ENCODE results near the gene GRIN2D.

GRIN2D gene

DNA sequence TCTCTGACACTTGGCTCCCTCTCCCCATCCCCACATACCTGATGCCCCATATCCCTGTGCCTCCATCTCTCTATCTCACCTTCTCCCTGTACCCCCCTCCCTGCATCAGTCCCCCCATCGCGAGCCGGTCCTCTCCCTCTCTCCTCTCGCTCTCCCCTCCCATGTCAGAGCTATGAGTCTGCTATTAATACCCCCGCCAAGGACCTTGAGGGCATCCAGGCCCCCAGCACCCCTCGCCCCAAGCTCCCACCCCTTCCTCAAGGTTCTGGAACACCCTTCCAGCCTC, 1.6 kb downstream of the GRIN2D start:
- ChIA-PET POLR2A (interaction anchor here (1.2 kb wide), 1 partner anchor 12 kb away, joined by 3 read pairs; no protein-coding TSS in a partner anchor), CTCF (interaction anchor here (0.7 kb wide), 1 partner anchor 56 kb away, joined by 5 read pairs; no protein-coding TSS in a partner anchor)
- TF ChIP-seq FOXA1 (IDR thresholded peaks at IDR 0.05) (no peak), NFRKB (IDR thresholded peaks at IDR 0.05) (no peak), SP1 (IDR thresholded peaks at IDR 0.05) (no peak), ELF4 (IDR thresholded peaks at IDR 0.05) (no peak), SUZ12 (IDR thresholded peaks at IDR 0.05) (no peak), FOXM1 (IDR thresholded peaks at IDR 0.05; ENCODE audit: borderline replicate concordance) (no peak), FOXK2 (IDR thresholded peaks at IDR 0.05) (no peak), ARNT (IDR thresholded peaks at IDR 0.05) (no peak), LEF1 (IDR thresholded peaks at IDR 0.05; ENCODE audit: borderline replicate concordance) (no peak), CTBP1 (IDR thresholded peaks at IDR 0.05; ENCODE audit: borderline replicate concordance) (no peak), L3MBTL2 (conservative IDR thresholded peaks at IDR 0.05) (no peak), ZNF384 (IDR thresholded peaks at IDR 0.05) (no peak), TARDBP (IDR thresholded peaks at IDR 0.05) (no peak)
- DNase-seq (ENCODE audit: extremely low spot score), result no peak

DNA sequence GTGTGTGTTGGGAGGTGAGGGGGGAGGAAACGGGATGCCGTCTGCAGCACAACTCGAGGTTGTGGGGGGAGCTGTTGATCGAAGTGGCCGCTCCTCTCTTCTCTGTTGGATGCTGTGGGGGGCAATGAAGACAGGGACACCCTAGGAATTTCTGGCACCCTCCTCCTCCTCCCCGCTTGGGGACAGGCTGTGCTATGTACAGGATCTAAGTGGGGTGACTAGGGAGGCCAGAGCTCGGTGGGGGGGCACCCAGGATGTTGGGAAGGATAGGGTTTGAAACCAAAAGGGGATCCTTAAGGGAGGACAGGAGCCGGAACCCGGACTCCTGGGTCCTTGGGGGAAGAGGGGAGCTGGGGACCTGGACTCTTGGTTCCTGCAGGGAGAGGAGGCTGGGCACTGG, 2.0 kb downstream of the GRIN2D start:
- POLR2A ChIA-PET, result interaction anchor here (0.9 kb wide), 1 partner anchor 50 kb away, joined by 3 read pairs; the partner anchor contains the start of gene GRWD1
- TF ChIP-seq FOXM1 (IDR thresholded peaks at IDR 0.05; ENCODE audit: borderline replicate concordance) (no peak), SP1 (IDR thresholded peaks at IDR 0.05) (no peak), ZNF384 (IDR thresholded peaks at IDR 0.05) (no peak), NFRKB (IDR thresholded peaks at IDR 0.05) (no peak), TARDBP (IDR thresholded peaks at IDR 0.05) (no peak), CTBP1 (IDR thresholded peaks at IDR 0.05; ENCODE audit: borderline replicate concordance) (no peak), FOXA1 (IDR thresholded peaks at IDR 0.05) (no peak), HDGF (IDR thresholded peaks at IDR 0.05; ENCODE audit: borderline replicate concordance) (no peak), L3MBTL2 (conservative IDR thresholded peaks at IDR 0.05) (no peak), PKNOX1 (IDR thresholded peaks at IDR 0.05) (no peak), BHLHE40 (IDR thresholded peaks at IDR 0.05; ENCODE audit: borderline replicate concordance) (no peak), LEF1 (IDR thresholded peaks at IDR 0.05; ENCODE audit: borderline replicate concordance) (no peak), SUZ12 (IDR thresholded peaks at IDR 0.05) (no peak), FOXK2 (IDR thresholded peaks at IDR 0.05) (no peak), ELF4 (IDR thresholded peaks at IDR 0.05) (no peak), ARNT (IDR thresholded peaks at IDR 0.05) (no peak)
- no peak for DNase-seq (ENCODE audit: extremely low spot score)
- CTCF ChIA-PET, result interaction anchor here (0.7 kb wide), 1 partner anchor 57 kb away, joined by 5 read pairs; no protein-coding TSS in a partner anchor

DNA sequence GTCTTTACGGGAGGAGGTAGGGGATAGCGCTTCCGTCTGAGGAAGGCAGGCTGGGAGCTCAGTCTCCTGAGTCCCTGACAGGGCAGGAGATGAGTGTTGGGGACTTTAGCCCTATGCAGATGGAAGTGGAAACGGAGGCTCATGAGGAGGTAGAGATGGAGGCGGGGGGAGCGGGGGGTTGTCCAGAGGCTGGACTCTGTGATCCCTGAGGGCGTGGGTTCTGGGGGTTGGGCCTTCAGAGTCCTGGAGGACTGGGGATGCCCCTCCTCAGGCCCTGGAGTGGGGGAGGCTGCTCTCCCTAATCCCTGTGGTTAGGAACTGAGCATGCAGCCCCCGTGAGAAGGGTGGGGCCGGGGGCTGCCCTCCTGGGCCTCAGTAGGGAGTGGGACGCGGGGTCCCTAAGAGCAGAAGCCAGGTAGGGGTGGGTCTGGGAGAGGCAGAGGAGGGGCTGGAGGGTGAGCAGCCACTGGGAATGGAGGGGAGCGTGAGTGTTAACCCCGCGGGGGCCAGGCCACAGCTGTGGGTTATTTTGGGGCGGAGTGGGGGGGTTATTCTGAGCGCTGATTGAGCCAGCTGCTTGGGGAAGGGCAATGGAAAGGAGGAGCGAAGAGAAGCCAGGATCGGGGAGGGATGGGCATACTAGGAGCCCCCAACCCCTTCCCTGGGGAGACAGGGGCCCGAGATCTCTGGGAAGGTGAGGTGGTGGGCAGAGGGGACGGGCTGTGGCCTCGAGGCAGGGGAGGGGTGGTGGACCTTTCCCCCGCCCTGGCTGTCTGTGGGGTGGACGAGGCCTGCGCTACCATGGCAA, 2.8 kb downstream of the GRIN2D start:
- DNase-seq (ENCODE audit: extremely low spot score), result no peak
- TF ChIP-seq FOXA1 (IDR thresholded peaks at IDR 0.05), result no peak
- TF ChIP-seq CTBP1 (IDR thresholded peaks at IDR 0.05; ENCODE audit: borderline replicate concordance), result no peak
- TF ChIP-seq PKNOX1 (IDR thresholded peaks at IDR 0.05), result no peak
- TF ChIP-seq SUZ12 (IDR thresholded peaks at IDR 0.05), result no peak
- TF ChIP-seq TARDBP (IDR thresholded peaks at IDR 0.05), result no peak
- ChIA-PET POLR2A (interaction anchor here (0.9 kb wide), 1 partner anchor 49 kb away, joined by 3 read pairs; the partner anchor contains the start of gene GRWD1), CTCF (no interaction called here)

GRCh38 chr19:48396824-48397176, 3.3 kb downstream of the GRIN2D start:
- DNase-seq (ENCODE audit: extremely low spot score), result no peak
- POLR2A ChIA-PET, result no interaction called here
- CTCF ChIA-PET, result no interaction called here
- TF ChIP-seq PKNOX1 (IDR thresholded peaks at IDR 0.05) (no peak), SUZ12 (IDR thresholded peaks at IDR 0.05) (no peak), FOXA1 (IDR thresholded peaks at IDR 0.05) (no peak), L3MBTL2 (conservative IDR thresholded peaks at IDR 0.05) (no peak), HDGF (IDR thresholded peaks at IDR 0.05; ENCODE audit: borderline replicate concordance) (no peak), SP1 (IDR thresholded peaks at IDR 0.05) (no peak), CTBP1 (IDR thresholded peaks at IDR 0.05; ENCODE audit: borderline replicate concordance) (no peak), NFRKB (IDR thresholded peaks at IDR 0.05) (no peak), FOXK2 (IDR thresholded peaks at IDR 0.05) (no peak), TARDBP (IDR thresholded peaks at IDR 0.05) (no peak), ELF4 (IDR thresholded peaks at IDR 0.05) (no peak), ZNF384 (IDR thresholded peaks at IDR 0.05) (no peak), LEF1 (IDR thresholded peaks at IDR 0.05; ENCODE audit: borderline replicate concordance) (no peak), BHLHE40 (IDR thresholded peaks at IDR 0.05; ENCODE audit: borderline replicate concordance) (no peak)

DNA sequence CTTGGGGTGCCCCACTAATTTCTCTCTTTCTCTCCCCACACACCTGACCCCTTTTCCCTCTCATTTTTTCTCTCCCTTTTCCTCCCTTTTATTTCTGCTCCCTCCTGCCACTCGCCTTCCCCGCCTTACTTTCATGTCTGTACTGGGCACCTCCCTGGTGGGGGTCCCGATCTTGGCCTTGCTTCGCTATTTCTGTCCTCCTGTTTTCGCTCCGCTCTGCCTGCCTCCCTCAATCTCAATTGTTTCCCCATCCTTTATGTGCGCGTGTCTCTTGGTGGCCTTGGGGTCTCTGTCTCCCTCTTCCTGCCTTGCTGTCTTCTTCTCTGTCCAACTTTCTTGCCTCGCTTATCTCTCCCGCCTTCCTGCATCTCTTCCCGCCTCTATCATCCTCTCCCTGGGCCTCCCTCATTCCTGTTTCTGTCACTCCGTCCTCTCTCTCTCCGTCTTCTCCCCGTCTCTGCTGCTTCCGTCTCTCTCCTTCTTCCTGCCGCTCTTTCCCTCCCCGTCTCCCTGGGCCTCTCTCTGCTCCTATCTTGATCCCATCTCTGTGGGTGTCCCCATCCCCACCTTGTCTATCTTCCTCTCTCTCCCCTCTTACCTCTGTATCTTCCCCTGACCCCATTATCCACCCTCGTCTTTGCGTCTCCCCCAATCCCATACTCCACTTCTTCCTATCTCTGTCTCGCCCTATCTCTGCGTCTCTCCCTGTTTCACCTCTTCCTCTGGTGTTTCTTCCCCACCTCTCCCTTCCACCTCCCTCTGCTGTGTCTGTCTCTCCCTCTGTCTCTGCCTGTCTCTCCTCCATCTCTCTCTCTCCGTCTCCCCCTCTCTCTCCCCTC, 4.0 kb downstream of the GRIN2D start:
- ChIA-PET POLR2A (no interaction called here), CTCF (no interaction called here)
- DNase-seq (ENCODE audit: extremely low spot score), result no peak
- TF ChIP-seq ZNF384 (IDR thresholded peaks at IDR 0.05), result no peak
- no peak for TF ChIP-seq SP1 (IDR thresholded peaks at IDR 0.05)
- no peak for TF ChIP-seq CTBP1 (IDR thresholded peaks at IDR 0.05; ENCODE audit: borderline replicate concordance)
- no peak for TF ChIP-seq FOXA1 (IDR thresholded peaks at IDR 0.05)
- TF ChIP-seq FOXM1 (IDR thresholded peaks at IDR 0.05; ENCODE audit: borderline replicate concordance), result no peak
- no peak for TF ChIP-seq ELF4 (IDR thresholded peaks at IDR 0.05)
- TF ChIP-seq NFRKB (IDR thresholded peaks at IDR 0.05), result no peak

- ChIA-PET CTCF (no interaction called here), POLR2A (no interaction called here)
- DNase-seq (ENCODE audit: extremely low spot score), result no peak
- TF ChIP-seq HDGF (IDR thresholded peaks at IDR 0.05; ENCODE audit: borderline replicate concordance) (no peak), NFRKB (IDR thresholded peaks at IDR 0.05) (no peak), ARNT (IDR thresholded peaks at IDR 0.05) (no peak), PKNOX1 (IDR thresholded peaks at IDR 0.05) (no peak), FOXK2 (IDR thresholded peaks at IDR 0.05) (no peak), TARDBP (IDR thresholded peaks at IDR 0.05) (no peak), LEF1 (IDR thresholded peaks at IDR 0.05; ENCODE audit: borderline replicate concordance) (no peak), SUZ12 (IDR thresholded peaks at IDR 0.05) (no peak), FOXM1 (IDR thresholded peaks at IDR 0.05; ENCODE audit: borderline replicate concordance) (no peak), CTBP1 (IDR thresholded peaks at IDR 0.05; ENCODE audit: borderline replicate concordance) (no peak), BHLHE40 (IDR thresholded peaks at IDR 0.05; ENCODE audit: borderline replicate concordance) (no peak), L3MBTL2 (conservative IDR thresholded peaks at IDR 0.05) (no peak), ELF4 (IDR thresholded peaks at IDR 0.05) (no peak), SP1 (IDR thresholded peaks at IDR 0.05) (no peak)
These were observed 4.6 kb downstream of the GRIN2D start for GRCh38 chr19:48398102-48398374.

Data from HEK293T (cell line).